CD8-positive, alpha-beta memory T cell (primary cell): ENCODE data around the gene FIG4. TPM values are rescaled to one million over a fixed set of nuclear protein-coding genes. Genes with fewer than 3 reads are reported as not detected.
A peak's percentile ranks its signal among the peaks of the same experiment; 100 is the strongest.

Source experiments
- CTCF ChIA-PET: fragments of 350-600 bp; sonication (Branson Sonifier 250); formaldehyde crosslinking; loops from one replicate; lab custom pipeline; 2021; ENCODE audit warnings: antibody characterized with exemption; lab: Charles Lee
- POLR2A ChIA-PET: fragments of 350-600 bp; sonication (Branson Sonifier 250); formaldehyde crosslinking; loops from one replicate; lab custom pipeline; 2021; ENCODE audit warnings: antibody characterized with exemption; lab: Charles Lee
- DNase-seq, 5 donors: peaks; one replicate each; pipeline versions ENCODE4 v3.0.0 to v3.0.0-alpha.2; 2020 to 2022; ENCODE audit warnings: mixed read lengths in 1 of 5
- H3K27ac ChIP-seq: one replicate; pipeline ENCODE4 v1.7.0; 2013; ENCODE audit warnings: low read depth, mild to moderate bottlenecking, low read length, moderate library complexity
- H3K27me3 ChIP-seq: 2 replicates; pipeline ENCODE4 v1.7.0; 2013; ENCODE audit warnings: low read length, mild to moderate bottlenecking; ENCODE audit not compliant: insufficient read depth, poor library complexity, severe bottlenecking
- H3K36me3 ChIP-seq: 2 replicates; pipeline ENCODE4 v1.7.0; 2013; ENCODE audit warnings: mild to moderate bottlenecking, low read length, moderate library complexity; ENCODE audit not compliant: insufficient read depth
- H3K4me1 ChIP-seq: 2 replicates; pipeline ENCODE4 v1.7.0; 2013; ENCODE audit warnings: mild to moderate bottlenecking, low read length, moderate library complexity; ENCODE audit not compliant: insufficient read depth
- H3K4me3 ChIP-seq: 2 replicates; pipeline ENCODE4 v1.7.0; 2013; ENCODE audit warnings: mild to moderate bottlenecking, low read length
- H3K9me3 ChIP-seq: 2 replicates; pipeline ENCODE4 v1.7.0; 2013; ENCODE audit warnings: mild to moderate bottlenecking, low read length
- H3K27ac Mint-ChIP-seq, 8 donors: one replicate each; pipeline ENCODE4 v1.8.0; 2020 to 2021; ENCODE audit warnings: mixed read lengths in 8 of 8, mild to moderate bottlenecking in 6 of 8, inconsistent platforms in 3 of 8, moderate library complexity in 3 of 8
- H3K27me3 Mint-ChIP-seq, 2 donors: one replicate each; pipeline ENCODE4 v1.8.0; 2020 to 2021; ENCODE audit warnings: mixed read lengths in 2 of 2, mild to moderate bottlenecking in 1 of 2, moderate library complexity in 1 of 2
- H3K36me3 Mint-ChIP-seq, 3 donors: one replicate each; pipeline ENCODE4 v1.8.0; 2020 to 2021; ENCODE audit warnings: mixed read lengths in 3 of 3, inconsistent platforms in 1 of 3, mild to moderate bottlenecking in 1 of 3
- H3K4me1 Mint-ChIP-seq, 3 donors: one replicate each; pipeline ENCODE4 v1.8.0; 2020 to 2021; ENCODE audit warnings: mixed read lengths in 3 of 3, inconsistent platforms in 1 of 3, mild to moderate bottlenecking in 1 of 3
- H3K4me3 Mint-ChIP-seq, 7 donors: one replicate each; pipeline ENCODE4 v1.8.0; 2020 to 2021; ENCODE audit warnings: mixed read lengths in 7 of 7, mild to moderate bottlenecking in 6 of 7, moderate library complexity in 4 of 7, inconsistent platforms in 2 of 7
- H3K9me3 Mint-ChIP-seq, 5 donors: one replicate each; pipeline ENCODE4 v1.8.0; 2020 to 2022; ENCODE audit warnings: mixed read lengths in 5 of 5, mild to moderate bottlenecking in 3 of 5, moderate library complexity in 2 of 5, inconsistent platforms in 1 of 5
- polyA plus RNA-seq: library from polyadenylated mRNA; unstranded; fragments of 300-500 nt; fragmentation: Illumina TruSeq; gene quantifications from one replicate; pipeline ENCODE4 v1.2.3, GENCODE V29; 2021
- total RNA-seq, 2 experiments: library from RNA; stranded (reverse); gene quantifications; one replicate each; pipeline ENCODE4 v1.2.3, GENCODE V29; 2021

FIG4 gene
- 10 to 100 TPM; 11.2 to 13.2 TPM for total RNA-seq
- polyA plus RNA-seq = 16.4 TPM

GRCh38 chr6:109690737-109691621 lies at the start of gene FIG4, which contains the start of gene AK9:
Gene FIG4 (plus strand): TSS chr6:109691296. CDS start chr6:109691436, 140 bp downstream.
Gene AK9 (minus strand): TSS chr6:109691202. CDS start chr6:109675745, 15,457 bp downstream.
- Mint-ChIP-seq H3K27ac (peak within 1 kb of the TSS; percentile 72 to 98 (median 96)), H3K4me3 (peak within 1 kb of the TSS; percentile 91 to 97 (median 93)), H3K36me3 (peaks cover 2 to 17% (median 3%) of the 10 kb centered on the region in 3 donors), H3K9me3 (peaks cover 0 to 4% (median 0%) of the 10 kb centered on the region in 5 donors), H3K27me3 (no peaks in the 10 kb centered on the region), H3K4me1 (peaks cover 21 to 46% (median 35%) of the 10 kb centered on the region in 3 donors)
- Histone ChIP-seq H3K27ac (peak within 1 kb of the TSS; percentile 81), H3K27me3 (no peaks in the 10 kb centered on the region), H3K4me1 (peaks cover 11% of the 10 kb centered on the region), H3K4me3 (peak within 1 kb of the TSS; percentile 97), H3K9me3 (no peaks in the 10 kb centered on the region), H3K36me3 (no peaks in the 10 kb centered on the region)
- ChIA-PET CTCF (interaction anchor here (0.9 to 1.7 kb wide), 9 partner anchors 10 to 503 kb away, joined by 3 to 10 read pairs (median 3); partner anchors contain the start of gene CD164), POLR2A (interaction anchor here (0.6 to 2.4 kb wide), 5 partner anchors 11 to 1287 kb away, joined by 3 to 13 read pairs (median 4); partner anchors contain the start of gene CD164)
- DNase-seq = peak; percentile 80 to 90 (median 85)

GRCh38 chr6:109644131-109644530 lies 47.0 kb upstream of the FIG4 start:
- no peaks in the 10 kb centered on the region for H3K36me3 ChIP-seq
- H3K4me1 ChIP-seq = no peaks in the 10 kb centered on the region
- H3K9me3 ChIP-seq = no peaks in the 10 kb centered on the region
- CTCF ChIA-PET = no interaction called here
- peaks cover 31 to 78% (median 62%) of the 10 kb centered on the region in 3 donors for H3K36me3 Mint-ChIP-seq
- H3K27me3 ChIP-seq = no peaks in the 10 kb centered on the region
- H3K4me3 ChIP-seq = no peak overlapping the region
- H3K27ac Mint-ChIP-seq = no peak overlapping the region
- no peak overlapping the region for H3K27ac ChIP-seq
- no peak overlapping the region for H3K4me3 Mint-ChIP-seq
- H3K9me3 Mint-ChIP-seq = peaks cover 0 to 10% (median 5%) of the 10 kb centered on the region in 5 donors
- DNase-seq = no peak
- H3K27me3 Mint-ChIP-seq = no peaks in the 10 kb centered on the region
- POLR2A ChIA-PET = no interaction called here
- no peaks in the 10 kb centered on the region for H3K4me1 Mint-ChIP-seq

- H3K4me1 ChIP-seq = no peaks in the 10 kb centered on the region
- Mint-ChIP-seq H3K4me1 (no peaks in the 10 kb centered on the region), H3K4me3 (no peak overlapping the region), H3K27me3 (no peaks in the 10 kb centered on the region), H3K27ac (no peak overlapping the region), H3K36me3 (peaks cover 18 to 24% (median 19%) of the 10 kb centered on the region in 3 donors), H3K9me3 (peaks cover 0 to 3% (median 0%) of the 10 kb centered on the region in 5 donors)
- no peaks in the 10 kb centered on the region for H3K27me3 ChIP-seq
- CTCF ChIA-PET = no interaction called here
- H3K9me3 ChIP-seq = no peaks in the 10 kb centered on the region
- DNase-seq = no peak
- no peak overlapping the region for H3K27ac ChIP-seq
- no peaks in the 10 kb centered on the region for H3K36me3 ChIP-seq
- H3K4me3 ChIP-seq = no peak overlapping the region
- POLR2A ChIA-PET = no interaction called here
These were observed 37.8 kb upstream of the FIG4 start for GRCh38 chr6:109653264-109653663.

- H3K27me3 Mint-ChIP-seq = no peaks in the 10 kb centered on the region
- peaks cover 12 to 24% (median 20%) of the 10 kb centered on the region in 3 donors for H3K36me3 Mint-ChIP-seq
- peaks cover 0 to under 1% (median 0%) of the 10 kb centered on the region in 5 donors for H3K9me3 Mint-ChIP-seq
- Histone ChIP-seq H3K36me3 (no peaks in the 10 kb centered on the region), H3K4me1 (no peaks in the 10 kb centered on the region), H3K9me3 (no peaks in the 10 kb centered on the region), H3K4me3 (no peak overlapping the region), H3K27me3 (no peaks in the 10 kb centered on the region), H3K27ac (no peak overlapping the region)
- no peak overlapping the region for H3K4me3 Mint-ChIP-seq
- no peak overlapping the region for H3K27ac Mint-ChIP-seq
- no peaks in the 10 kb centered on the region for H3K4me1 Mint-ChIP-seq
- CTCF ChIA-PET = no interaction called here
- DNase-seq = no peak
- POLR2A ChIA-PET = no interaction called here
These were observed 35.3 kb upstream of the FIG4 start for GRCh38 chr6:109655761-109656262.

- no peaks in the 10 kb centered on the region for H3K4me1 ChIP-seq
- no peaks in the 10 kb centered on the region for H3K27me3 ChIP-seq
- Mint-ChIP-seq H3K27me3 (no peaks in the 10 kb centered on the region), H3K4me1 (no peaks in the 10 kb centered on the region), H3K4me3 (no peak overlapping the region), H3K36me3 (peaks cover 4 to 16% (median 7%) of the 10 kb centered on the region in 3 donors), H3K27ac (peak overlapping the region in 1 of 8 donors; percentile 20), H3K9me3 (no peaks in the 10 kb centered on the region)
- no peak overlapping the region for H3K4me3 ChIP-seq
- no peaks in the 10 kb centered on the region for H3K36me3 ChIP-seq
- ChIA-PET POLR2A (no interaction called here), CTCF (no interaction called here)
- H3K9me3 ChIP-seq = no peaks in the 10 kb centered on the region
- H3K27ac ChIP-seq = no peak overlapping the region
- no peak for DNase-seq
These were observed 30.4 kb upstream of the FIG4 start for GRCh38 chr6:109660526-109661320.

GRCh38 chr6:109662192-109662591 lies 28.9 kb upstream of the FIG4 start:
- Mint-ChIP-seq H3K36me3 (peaks cover 0 to 11% (median 4%) of the 10 kb centered on the region in 3 donors), H3K27ac (no peak overlapping the region), H3K4me3 (no peak overlapping the region), H3K4me1 (no peaks in the 10 kb centered on the region), H3K9me3 (no peaks in the 10 kb centered on the region), H3K27me3 (no peaks in the 10 kb centered on the region)
- no peaks in the 10 kb centered on the region for H3K9me3 ChIP-seq
- no peaks in the 10 kb centered on the region for H3K4me1 ChIP-seq
- CTCF ChIA-PET = no interaction called here
- POLR2A ChIA-PET = no interaction called here
- H3K36me3 ChIP-seq = no peaks in the 10 kb centered on the region
- DNase-seq = no peak
- no peak overlapping the region for H3K27ac ChIP-seq
- no peak overlapping the region for H3K4me3 ChIP-seq
- no peaks in the 10 kb centered on the region for H3K27me3 ChIP-seq

GRCh38 chr6:109669811-109670210 lies 21.3 kb upstream of the FIG4 start:
- no peak for DNase-seq
- H3K4me3 Mint-ChIP-seq = no peak overlapping the region
- H3K36me3 Mint-ChIP-seq = peaks cover 16 to 33% (median 22%) of the 10 kb centered on the region in 3 donors
- no peaks in the 10 kb centered on the region for H3K9me3 Mint-ChIP-seq
- Histone ChIP-seq H3K27me3 (no peaks in the 10 kb centered on the region), H3K27ac (no peak overlapping the region), H3K4me1 (no peaks in the 10 kb centered on the region), H3K4me3 (no peak overlapping the region), H3K36me3 (no peaks in the 10 kb centered on the region), H3K9me3 (no peaks in the 10 kb centered on the region)
- no peaks in the 10 kb centered on the region for H3K4me1 Mint-ChIP-seq
- ChIA-PET POLR2A (no interaction called here), CTCF (no interaction called here)
- H3K27me3 Mint-ChIP-seq = no peaks in the 10 kb centered on the region
- H3K27ac Mint-ChIP-seq = no peak overlapping the region
